ENCODE data around the gene CHD6. TPM values are rescaled to one million over a fixed set of nuclear protein-coding genes. Genes with fewer than 3 reads are reported as not detected.

Gene CHD6
- total and polyA plus RNA-seq, 5 donors from 2014 or later: 33.4 to 87.4 (median 39.7) TPM

GRCh38 chr20:41395667-41396664 is 222.2 kb downstream of the CHD6 start:
- no peak overlapping the region for H3K27ac Mint-ChIP-seq
- H3K9me3 Mint-ChIP-seq: no peaks in the 10 kb centered on the region
- H3K36me3 Mint-ChIP-seq: no peaks in the 10 kb centered on the region
- no peak overlapping the region for H3K27ac ChIP-seq (ENCODE audit: insufficient read depth, low read length, poor library complexity, severe bottlenecking)
- H3K27me3 ChIP-seq (ENCODE audit: control insufficient read depth, insufficient read depth, low read length): no peaks in the 10 kb centered on the region
- no peaks in the 10 kb centered on the region for H3K9me3 ChIP-seq (ENCODE audit: control insufficient read depth in 2 of 2, low read length in 2 of 2)
- no peaks in the 10 kb centered on the region for H3K36me3 ChIP-seq (ENCODE audit: control insufficient read depth, insufficient read depth, low read length)
- ATAC-seq (ENCODE audit: low read depth in 2 of 2): no peak
- H3K27me3 Mint-ChIP-seq: no peaks in the 10 kb centered on the region
- no peak for DNase-seq
- no peak overlapping the region for H3K4me3 ChIP-seq (ENCODE audit: low read depth, low read length)
- H3K4me1 ChIP-seq (ENCODE audit: control insufficient read depth, insufficient read depth, low read length, poor library complexity, severe bottlenecking): no peaks in the 10 kb centered on the region
- H3K4me1 Mint-ChIP-seq: peaks cover 0 to 3% (median 0%) of the 10 kb centered on the region in 4 donors
- no peak overlapping the region for H3K4me3 Mint-ChIP-seq

GRCh38 chr20:41394931-41395666 is 223.1 kb downstream of the CHD6 start:
- Histone ChIP-seq H3K27me3 (ENCODE audit: control insufficient read depth, insufficient read depth, low read length) (no peaks in the 10 kb centered on the region), H3K9me3 (ENCODE audit: control insufficient read depth in 2 of 2, low read length in 2 of 2) (no peaks in the 10 kb centered on the region), H3K27ac (ENCODE audit: insufficient read depth, low read length, poor library complexity, severe bottlenecking) (no peak overlapping the region), H3K36me3 (ENCODE audit: control insufficient read depth, insufficient read depth, low read length) (no peaks in the 10 kb centered on the region), H3K4me1 (ENCODE audit: control insufficient read depth, insufficient read depth, low read length, poor library complexity, severe bottlenecking) (no peaks in the 10 kb centered on the region), H3K4me3 (ENCODE audit: low read depth, low read length) (no peak overlapping the region)
- DNase-seq (no peak), ATAC-seq (ENCODE audit: low read depth in 2 of 2) (no peak)
- Mint-ChIP-seq H3K4me1 (peaks cover 0 to 3% (median 0%) of the 10 kb centered on the region in 4 donors), H3K27ac (peak overlapping the region in 1 of 3 donors; percentile 38), H3K27me3 (no peaks in the 10 kb centered on the region), H3K36me3 (no peaks in the 10 kb centered on the region), H3K9me3 (no peaks in the 10 kb centered on the region), H3K4me3 (no peak overlapping the region)

GRCh38 chr20:41394081-41394480 is 224.1 kb downstream of the CHD6 start:
- H3K27me3 ChIP-seq (ENCODE audit: control insufficient read depth, insufficient read depth, low read length): no peaks in the 10 kb centered on the region
- no peaks in the 10 kb centered on the region for H3K36me3 Mint-ChIP-seq
- H3K9me3 Mint-ChIP-seq: no peaks in the 10 kb centered on the region
- no peaks in the 10 kb centered on the region for H3K36me3 ChIP-seq (ENCODE audit: control insufficient read depth, insufficient read depth, low read length)
- no peak overlapping the region for H3K27ac Mint-ChIP-seq
- no peak overlapping the region for H3K4me3 Mint-ChIP-seq
- H3K27ac ChIP-seq (ENCODE audit: insufficient read depth, low read length, poor library complexity, severe bottlenecking): no peak overlapping the region
- DNase-seq (no peak), ATAC-seq (ENCODE audit: low read depth in 2 of 2) (no peak)
- H3K27me3 Mint-ChIP-seq: no peaks in the 10 kb centered on the region
- no peaks in the 10 kb centered on the region for H3K9me3 ChIP-seq (ENCODE audit: control insufficient read depth in 2 of 2, low read length in 2 of 2)
- H3K4me3 ChIP-seq (ENCODE audit: low read depth, low read length): no peak overlapping the region
- no peaks in the 10 kb centered on the region for H3K4me1 ChIP-seq (ENCODE audit: control insufficient read depth, insufficient read depth, low read length, poor library complexity, severe bottlenecking)
- peaks cover 0 to 3% (median 0%) of the 10 kb centered on the region in 4 donors for H3K4me1 Mint-ChIP-seq

GRCh38 chr20:41393705-41394066 is 224.5 kb downstream of the CHD6 start:
- Mint-ChIP-seq H3K9me3 (no peaks in the 10 kb centered on the region), H3K4me1 (peaks cover 0 to 3% (median 0%) of the 10 kb centered on the region in 4 donors), H3K27ac (no peak overlapping the region), H3K4me3 (no peak overlapping the region), H3K36me3 (no peaks in the 10 kb centered on the region), H3K27me3 (no peaks in the 10 kb centered on the region)
- ATAC-seq (ENCODE audit: low read depth in 2 of 2): no peak
- Histone ChIP-seq H3K27ac (ENCODE audit: insufficient read depth, low read length, poor library complexity, severe bottlenecking) (no peak overlapping the region), H3K9me3 (ENCODE audit: control insufficient read depth in 2 of 2, low read length in 2 of 2) (no peaks in the 10 kb centered on the region), H3K4me3 (ENCODE audit: low read depth, low read length) (no peak overlapping the region), H3K36me3 (ENCODE audit: control insufficient read depth, insufficient read depth, low read length) (no peaks in the 10 kb centered on the region), H3K27me3 (ENCODE audit: control insufficient read depth, insufficient read depth, low read length) (no peaks in the 10 kb centered on the region), H3K4me1 (ENCODE audit: control insufficient read depth, insufficient read depth, low read length, poor library complexity, severe bottlenecking) (no peaks in the 10 kb centered on the region)
- DNase-seq: no peak

- Histone ChIP-seq H3K4me3 (ENCODE audit: low read depth, low read length) (no peak overlapping the region), H3K27me3 (ENCODE audit: control insufficient read depth, insufficient read depth, low read length) (no peaks in the 10 kb centered on the region), H3K4me1 (ENCODE audit: control insufficient read depth, insufficient read depth, low read length, poor library complexity, severe bottlenecking) (no peaks in the 10 kb centered on the region), H3K36me3 (ENCODE audit: control insufficient read depth, insufficient read depth, low read length) (no peaks in the 10 kb centered on the region), H3K9me3 (ENCODE audit: control insufficient read depth in 2 of 2, low read length in 2 of 2) (no peaks in the 10 kb centered on the region), H3K27ac (ENCODE audit: insufficient read depth, low read length, poor library complexity, severe bottlenecking) (no peak overlapping the region)
- no peaks in the 10 kb centered on the region for H3K27me3 Mint-ChIP-seq
- ATAC-seq (ENCODE audit: low read depth in 2 of 2) (no peak), DNase-seq (no peak)
- H3K9me3 Mint-ChIP-seq: no peaks in the 10 kb centered on the region
- H3K36me3 Mint-ChIP-seq: no peaks in the 10 kb centered on the region
- peaks cover 0 to 3% (median 0%) of the 10 kb centered on the region in 4 donors for H3K4me1 Mint-ChIP-seq
- no peak overlapping the region for H3K27ac Mint-ChIP-seq
- no peak overlapping the region for H3K4me3 Mint-ChIP-seq
These were observed 225.1 kb downstream of the CHD6 start for GRCh38 chr20:41392871-41393704.

GRCh38 chr20:41392295-41392694 is 225.9 kb downstream of the CHD6 start:
- DNase-seq: no peak
- H3K27me3 ChIP-seq (ENCODE audit: control insufficient read depth, insufficient read depth, low read length): no peaks in the 10 kb centered on the region
- Mint-ChIP-seq H3K4me1 (peaks cover 0 to 3% (median 0%) of the 10 kb centered on the region in 4 donors), H3K36me3 (no peaks in the 10 kb centered on the region), H3K27ac (no peak overlapping the region), H3K9me3 (peaks cover 0 to 1% (median 0%) of the 10 kb centered on the region in 7 donors), H3K27me3 (no peaks in the 10 kb centered on the region), H3K4me3 (no peak overlapping the region)
- no peaks in the 10 kb centered on the region for H3K4me1 ChIP-seq (ENCODE audit: control insufficient read depth, insufficient read depth, low read length, poor library complexity, severe bottlenecking)
- no peaks in the 10 kb centered on the region for H3K36me3 ChIP-seq (ENCODE audit: control insufficient read depth, insufficient read depth, low read length)
- no peak overlapping the region for H3K27ac ChIP-seq (ENCODE audit: insufficient read depth, low read length, poor library complexity, severe bottlenecking)
- no peaks in the 10 kb centered on the region for H3K9me3 ChIP-seq (ENCODE audit: control insufficient read depth in 2 of 2, low read length in 2 of 2)
- ATAC-seq (ENCODE audit: low read depth in 2 of 2): no peak
- no peak overlapping the region for H3K4me3 ChIP-seq (ENCODE audit: low read depth, low read length)

- H3K36me3 ChIP-seq (ENCODE audit: control insufficient read depth, insufficient read depth, low read length): no peaks in the 10 kb centered on the region
- H3K27me3 Mint-ChIP-seq: no peaks in the 10 kb centered on the region
- H3K4me1 Mint-ChIP-seq: peaks cover 0 to 3% (median 0%) of the 10 kb centered on the region in 4 donors
- H3K27ac Mint-ChIP-seq: peak overlapping the region in 1 of 3 donors; percentile 20
- DNase-seq (no peak), ATAC-seq (ENCODE audit: low read depth in 2 of 2) (no peak)
- no peaks in the 10 kb centered on the region for H3K36me3 Mint-ChIP-seq
- H3K27ac ChIP-seq (ENCODE audit: insufficient read depth, low read length, poor library complexity, severe bottlenecking): no peak overlapping the region
- no peaks in the 10 kb centered on the region for H3K4me1 ChIP-seq (ENCODE audit: control insufficient read depth, insufficient read depth, low read length, poor library complexity, severe bottlenecking)
- no peak overlapping the region for H3K4me3 ChIP-seq (ENCODE audit: low read depth, low read length)
- no peaks in the 10 kb centered on the region for H3K27me3 ChIP-seq (ENCODE audit: control insufficient read depth, insufficient read depth, low read length)
- no peaks in the 10 kb centered on the region for H3K9me3 ChIP-seq (ENCODE audit: control insufficient read depth in 2 of 2, low read length in 2 of 2)
- no peak overlapping the region for H3K4me3 Mint-ChIP-seq
- H3K9me3 Mint-ChIP-seq: peaks cover 0 to 1% (median 0%) of the 10 kb centered on the region in 7 donors
These were observed 226.6 kb downstream of the CHD6 start for GRCh38 chr20:41391587-41392001.

Measured in CD4-positive, CD25-positive, alpha-beta regulatory T cell (primary cell).